Measurements from ENCODE around the gene SPATA33.
"Not testable (repeated sequence)": the region's sequence is repeated elsewhere in the genome, so short reads cannot be mapped to it uniquely, and the experiment has no call there.

SPATA33 gene

GRCh38 chr16:89691231-89691985 is 33.8 kb downstream of the SPATA33 start:
- H3K4me3 ChIP-seq (ENCODE audit: low read length), result no peak overlapping the region
- no peak for TF ChIP-seq ZNF274 (IDR thresholded peaks at IDR 0.05; ENCODE audit: low read depth, low read length)

- no peak for TF ChIP-seq ZNF274 (IDR thresholded peaks at IDR 0.05; ENCODE audit: low read depth, low read length)
- no peak overlapping the region for H3K4me3 ChIP-seq (ENCODE audit: low read length)
These were observed 34.4 kb downstream of the SPATA33 start for GRCh38 chr16:89691986-89692569.

GRCh38 chr16:89693289-89693731 is 35.7 kb downstream of the SPATA33 start:
- H3K4me3 ChIP-seq (ENCODE audit: low read length), result no peak overlapping the region
- no peak for TF ChIP-seq ZNF274 (IDR thresholded peaks at IDR 0.05; ENCODE audit: low read depth, low read length)

- no peak for TF ChIP-seq ZNF274 (IDR thresholded peaks at IDR 0.05; ENCODE audit: low read depth, low read length)
- no peak overlapping the region for H3K4me3 ChIP-seq (ENCODE audit: low read length)
These were observed 36.5 kb downstream of the SPATA33 start for GRCh38 chr16:89693931-89694783.

- H3K4me3 ChIP-seq (ENCODE audit: low read length), result not testable (repeated sequence)
These were observed 37.1 kb downstream of the SPATA33 start for GRCh38 chr16:89694784-89695085.

GRCh38 chr16:89695086-89695874 is 37.6 kb downstream of the SPATA33 start:
- TF ChIP-seq ZNF274 (IDR thresholded peaks at IDR 0.05; ENCODE audit: low read depth, low read length), result no peak
- H3K4me3 ChIP-seq (ENCODE audit: low read length), result no peak overlapping the region

GRCh38 chr16:89695875-89696669 is 38.4 kb downstream of the SPATA33 start:
- H3K4me3 ChIP-seq (ENCODE audit: low read length), result no peak overlapping the region

GRCh38 chr16:89696670-89697128 is 39.1 kb downstream of the SPATA33 start:
- no peak overlapping the region for H3K4me3 ChIP-seq (ENCODE audit: low read length)
- TF ChIP-seq ZNF274 (IDR thresholded peaks at IDR 0.05; ENCODE audit: low read depth, low read length), result no peak

More at GRCh38 chr16:89695875-89696669, 38.4 kb downstream of the SPATA33 start:
- TF ChIP-seq ZNF274 (IDR thresholded peaks at IDR 0.05; ENCODE audit: low read depth, low read length), result no peak

- TF ChIP-seq ZNF274 (IDR thresholded peaks at IDR 0.05; ENCODE audit: low read depth, low read length), result no peak
- no peak overlapping the region for H3K4me3 ChIP-seq (ENCODE audit: low read length)
These were observed 39.6 kb downstream of the SPATA33 start for GRCh38 chr16:89697161-89697615.

- TF ChIP-seq ZNF274 (IDR thresholded peaks at IDR 0.05; ENCODE audit: low read depth, low read length), result no peak
These were observed 40.1 kb downstream of the SPATA33 start for GRCh38 chr16:89697616-89698331.

GRCh38 chr16:89698717-89699116 is 41.1 kb downstream of the SPATA33 start:
- not testable (repeated sequence) for H3K4me3 ChIP-seq (ENCODE audit: low read length)

More at GRCh38 chr16:89697616-89698331, 40.1 kb downstream of the SPATA33 start:
- H3K4me3 ChIP-seq (ENCODE audit: low read length), result no peak overlapping the region

- not testable (repeated sequence) for H3K4me3 ChIP-seq (ENCODE audit: low read length)
These were observed 42.0 kb downstream of the SPATA33 start for GRCh38 chr16:89699629-89700099.
